ENCODE results near the gene STPG2.

DNA sequence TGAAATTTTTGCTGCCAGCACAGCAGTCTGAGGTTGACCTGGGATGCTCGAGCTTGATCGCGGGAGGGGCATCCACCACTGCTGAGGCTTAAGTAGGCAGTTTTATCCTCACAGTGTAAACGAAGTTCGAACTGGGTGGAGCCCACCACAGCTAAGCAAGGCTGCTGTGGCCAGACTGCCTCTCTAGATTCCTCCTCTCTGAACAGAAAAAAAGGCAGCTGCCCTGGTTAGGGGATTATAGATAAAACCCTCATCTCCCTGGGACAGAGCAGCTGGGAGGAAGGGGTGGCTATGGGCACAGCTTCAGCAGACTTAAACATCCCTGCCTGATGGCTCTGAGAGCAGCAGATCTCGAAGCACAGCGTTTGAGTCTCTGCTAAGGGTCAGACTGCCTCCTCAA lies 314.6 kb downstream of the STPG2 start:
- TF ChIP-seq POLR2AphosphoS5 (IDR thresholded peaks at IDR 0.05; ENCODE audit: low read depth, low read length) (no peak), SIN3A (IDR thresholded peaks at IDR 0.05; ENCODE audit: borderline replicate concordance, insufficient read depth, low read depth, low read length) (no peak)
- TF ChIP-seq, protein P1, sequence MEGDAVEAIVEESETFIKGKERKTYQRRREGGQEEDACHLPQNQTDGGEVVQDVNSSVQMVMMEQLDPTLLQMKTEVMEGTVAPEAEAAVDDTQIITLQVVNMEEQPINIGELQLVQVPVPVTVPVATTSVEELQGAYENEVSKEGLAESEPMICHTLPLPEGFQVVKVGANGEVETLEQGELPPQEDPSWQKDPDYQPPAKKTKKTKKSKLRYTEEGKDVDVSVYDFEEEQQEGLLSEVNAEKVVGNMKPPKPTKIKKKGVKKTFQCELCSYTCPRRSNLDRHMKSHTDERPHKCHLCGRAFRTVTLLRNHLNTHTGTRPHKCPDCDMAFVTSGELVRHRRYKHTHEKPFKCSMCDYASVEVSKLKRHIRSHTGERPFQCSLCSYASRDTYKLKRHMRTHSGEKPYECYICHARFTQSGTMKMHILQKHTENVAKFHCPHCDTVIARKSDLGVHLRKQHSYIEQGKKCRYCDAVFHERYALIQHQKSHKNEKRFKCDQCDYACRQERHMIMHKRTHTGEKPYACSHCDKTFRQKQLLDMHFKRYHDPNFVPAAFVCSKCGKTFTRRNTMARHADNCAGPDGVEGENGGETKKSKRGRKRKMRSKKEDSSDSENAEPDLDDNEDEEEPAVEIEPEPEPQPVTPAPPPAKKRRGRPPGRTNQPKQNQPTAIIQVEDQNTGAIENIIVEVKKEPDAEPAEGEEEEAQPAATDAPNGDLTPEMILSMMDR (IDR thresholded peaks at IDR 0.05) = no peak
- TF ChIP-seq, protein P2, sequence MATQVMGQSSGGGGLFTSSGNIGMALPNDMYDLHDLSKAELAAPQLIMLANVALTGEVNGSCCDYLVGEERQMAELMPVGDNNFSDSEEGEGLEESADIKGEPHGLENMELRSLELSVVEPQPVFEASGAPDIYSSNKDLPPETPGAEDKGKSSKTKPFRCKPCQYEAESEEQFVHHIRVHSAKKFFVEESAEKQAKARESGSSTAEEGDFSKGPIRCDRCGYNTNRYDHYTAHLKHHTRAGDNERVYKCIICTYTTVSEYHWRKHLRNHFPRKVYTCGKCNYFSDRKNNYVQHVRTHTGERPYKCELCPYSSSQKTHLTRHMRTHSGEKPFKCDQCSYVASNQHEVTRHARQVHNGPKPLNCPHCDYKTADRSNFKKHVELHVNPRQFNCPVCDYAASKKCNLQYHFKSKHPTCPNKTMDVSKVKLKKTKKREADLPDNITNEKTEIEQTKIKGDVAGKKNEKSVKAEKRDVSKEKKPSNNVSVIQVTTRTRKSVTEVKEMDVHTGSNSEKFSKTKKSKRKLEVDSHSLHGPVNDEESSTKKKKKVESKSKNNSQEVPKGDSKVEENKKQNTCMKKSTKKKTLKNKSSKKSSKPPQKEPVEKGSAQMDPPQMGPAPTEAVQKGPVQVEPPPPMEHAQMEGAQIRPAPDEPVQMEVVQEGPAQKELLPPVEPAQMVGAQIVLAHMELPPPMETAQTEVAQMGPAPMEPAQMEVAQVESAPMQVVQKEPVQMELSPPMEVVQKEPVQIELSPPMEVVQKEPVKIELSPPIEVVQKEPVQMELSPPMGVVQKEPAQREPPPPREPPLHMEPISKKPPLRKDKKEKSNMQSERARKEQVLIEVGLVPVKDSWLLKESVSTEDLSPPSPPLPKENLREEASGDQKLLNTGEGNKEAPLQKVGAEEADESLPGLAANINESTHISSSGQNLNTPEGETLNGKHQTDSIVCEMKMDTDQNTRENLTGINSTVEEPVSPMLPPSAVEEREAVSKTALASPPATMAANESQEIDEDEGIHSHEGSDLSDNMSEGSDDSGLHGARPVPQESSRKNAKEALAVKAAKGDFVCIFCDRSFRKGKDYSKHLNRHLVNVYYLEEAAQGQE (IDR thresholded peaks at IDR 0.05; ENCODE audit: insufficient read depth in 1 of 2, low read depth in 2 of 2, low read length in 1 of 2) = no peak

Data from Panc1 (cell line).